ENCODE data around the gene PRKAG2. TPM values are rescaled to one million over a fixed set of nuclear protein-coding genes. Genes with fewer than 3 reads are reported as not detected.

Gene PRKAG2
- total and polyA plus RNA-seq, 2 experiments from 2014 or later: 17.0 to 19.5 TPM

DNA sequence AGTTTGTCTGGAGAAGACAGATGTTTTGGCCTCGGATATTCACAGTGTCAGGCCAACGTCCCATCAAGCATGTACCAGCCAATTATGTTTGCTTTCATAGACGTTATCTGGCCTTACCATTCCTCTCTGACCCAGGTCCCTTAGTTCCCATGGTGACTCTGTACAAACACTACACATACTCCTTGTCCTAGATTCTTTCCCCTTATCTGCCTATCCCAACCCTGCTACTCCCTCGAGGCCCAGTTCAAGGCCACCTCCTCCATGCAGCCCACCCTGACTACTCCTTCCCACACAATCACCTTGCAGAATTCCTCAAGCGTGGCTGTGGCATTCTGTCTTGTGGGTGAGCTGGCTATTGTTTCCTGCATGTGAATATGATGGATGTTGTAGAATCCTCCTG lies 155.2 kb downstream of the PRKAG2 start:
- H3K27ac ChIP-seq: no peak overlapping the region
- no peaks in the 10 kb centered on the region for H3K27me3 ChIP-seq (replicated peaks; ENCODE audit: insufficient read depth)
- no peak for DNase-seq
- H3K36me3 ChIP-seq (ENCODE audit: low read depth): no peaks in the 10 kb centered on the region
- no peaks in the 10 kb centered on the region for H3K9me3 ChIP-seq (ENCODE audit: low read depth)
- H3K79me2 ChIP-seq (ENCODE audit: insufficient read depth): no peaks in the 10 kb centered on the region
- no peak overlapping the region for H3K4me2 ChIP-seq (ENCODE audit: unreplicated experiment)
- H3K9me2 ChIP-seq (ENCODE audit: insufficient read depth): no peaks in the 10 kb centered on the region
- no peaks in the 10 kb centered on the region for H3K4me1 ChIP-seq (ENCODE audit: insufficient read depth)
- no peaks in the 10 kb centered on the region for H4K20me1 ChIP-seq (ENCODE audit: insufficient read depth)
- in situ Hi-C loops (cut with MboI): no loop called here
- H3K4me3 ChIP-seq: no peak overlapping the region
- no peak overlapping the region for H3K9ac ChIP-seq
- H3F3A ChIP-seq (ENCODE audit: insufficient read depth): no peaks in the 10 kb centered on the region
- TF ChIP-seq EZH2phosphoT487 (IDR thresholded peaks at IDR 0.05; ENCODE audit: insufficient read depth, low read depth) (no peak), EZH2 (IDR thresholded peaks at IDR 0.05; ENCODE audit: insufficient read depth, poor library complexity, severe bottlenecking) (no peak)
- no peak overlapping the region for H2AFZ ChIP-seq
- 75 to 78% methylated on average over 5 of the region's 5 CpGs for WGBS, 2 experiments (ENCODE audit: low coverage in 1 of 2, low lambda C conversion rate in 2 of 2, missing lambda C conversion rate in 2 of 2)

DNA sequence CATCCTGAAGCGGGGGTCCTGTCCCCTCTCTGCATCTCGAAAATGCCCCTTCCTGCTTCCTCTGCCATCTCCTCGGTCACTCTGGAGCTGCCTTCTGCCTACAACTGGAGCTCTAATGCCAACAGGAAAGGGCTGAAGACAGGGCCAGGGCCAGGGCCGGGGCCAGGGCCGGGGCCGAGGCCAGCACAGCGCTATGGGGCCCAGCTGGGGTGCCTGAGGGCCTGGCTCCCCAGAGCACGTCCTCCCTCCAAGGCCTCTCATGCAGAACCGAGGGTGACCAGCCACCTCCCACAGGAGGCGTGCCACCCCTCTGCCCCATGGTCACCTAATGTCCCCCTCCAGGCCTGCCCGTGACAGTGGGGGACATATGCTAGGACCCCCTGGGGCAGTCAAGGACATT lies 155.7 kb downstream of the PRKAG2 start:
- Histone ChIP-seq H3K4me1 (ENCODE audit: insufficient read depth) (no peaks in the 10 kb centered on the region), H3K4me2 (ENCODE audit: unreplicated experiment) (no peak overlapping the region), H3K9ac (no peak overlapping the region), H3K9me3 (ENCODE audit: low read depth) (no peaks in the 10 kb centered on the region), H3K4me3 (no peak overlapping the region), H4K20me1 (ENCODE audit: insufficient read depth) (no peaks in the 10 kb centered on the region), H3K79me2 (ENCODE audit: insufficient read depth) (no peaks in the 10 kb centered on the region), H3F3A (ENCODE audit: insufficient read depth) (no peaks in the 10 kb centered on the region), H2AFZ (no peak overlapping the region), H3K9me2 (ENCODE audit: insufficient read depth) (no peaks in the 10 kb centered on the region), H3K36me3 (ENCODE audit: low read depth) (no peaks in the 10 kb centered on the region), H3K27ac (no peak overlapping the region), H3K27me3 (replicated peaks; ENCODE audit: insufficient read depth) (no peaks in the 10 kb centered on the region)
- in situ Hi-C loops (cut with MboI): no loop called here
- DNase-seq: no peak
- WGBS, 2 experiments (ENCODE audit: low coverage in 1 of 2, low lambda C conversion rate in 2 of 2, missing lambda C conversion rate in 2 of 2): 81 to 82% methylated on average over 7 to 10 of the region's 11 CpGs
- TF ChIP-seq EZH2phosphoT487 (IDR thresholded peaks at IDR 0.05; ENCODE audit: insufficient read depth, low read depth) (no peak), EZH2 (IDR thresholded peaks at IDR 0.05; ENCODE audit: insufficient read depth, poor library complexity, severe bottlenecking) (no peak)

DNA sequence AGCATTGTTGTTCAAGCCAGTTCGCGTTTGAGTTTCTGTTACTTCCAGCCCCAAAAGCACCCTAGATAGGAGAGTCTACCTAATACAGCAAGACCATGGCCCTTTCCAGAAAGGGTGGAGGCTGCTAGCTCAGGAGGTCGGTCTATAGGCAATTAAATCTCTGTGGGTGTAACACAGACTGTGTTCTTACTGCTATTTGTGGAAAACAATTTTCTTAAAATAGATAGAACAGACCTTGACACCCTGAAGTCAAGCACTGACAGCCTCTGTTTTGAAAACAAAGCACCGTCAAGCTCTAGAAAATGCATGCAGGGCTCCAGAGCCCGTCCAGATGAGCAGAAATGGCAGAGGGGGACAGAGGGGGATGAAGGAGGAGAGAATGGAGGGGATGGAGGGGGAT lies 156.6 kb downstream of the PRKAG2 start:
- Histone ChIP-seq H3K4me1 (ENCODE audit: insufficient read depth) (no peaks in the 10 kb centered on the region), H3K36me3 (ENCODE audit: low read depth) (no peaks in the 10 kb centered on the region), H2AFZ (no peak overlapping the region), H3K9me3 (ENCODE audit: low read depth) (no peaks in the 10 kb centered on the region), H3K9ac (no peak overlapping the region), H3K27ac (no peak overlapping the region), H3K79me2 (ENCODE audit: insufficient read depth) (no peaks in the 10 kb centered on the region), H3K9me2 (ENCODE audit: insufficient read depth) (no peaks in the 10 kb centered on the region), H3K4me3 (no peak overlapping the region), H3K4me2 (ENCODE audit: unreplicated experiment) (no peak overlapping the region), H3F3A (ENCODE audit: insufficient read depth) (no peaks in the 10 kb centered on the region), H3K27me3 (replicated peaks; ENCODE audit: insufficient read depth) (no peaks in the 10 kb centered on the region), H4K20me1 (ENCODE audit: insufficient read depth) (no peaks in the 10 kb centered on the region)
- in situ Hi-C loops (cut with MboI): no loop called here
- DNase-seq: no peak
- TF ChIP-seq EZH2 (IDR thresholded peaks at IDR 0.05; ENCODE audit: insufficient read depth, poor library complexity, severe bottlenecking): no peak
- no peak for TF ChIP-seq EZH2phosphoT487 (IDR thresholded peaks at IDR 0.05; ENCODE audit: insufficient read depth, low read depth)
- WGBS, 2 experiments (ENCODE audit: low coverage in 1 of 2, low lambda C conversion rate in 2 of 2, missing lambda C conversion rate in 2 of 2): 77 to 79% methylated on average over 5 of the region's 5 CpGs

DNA sequence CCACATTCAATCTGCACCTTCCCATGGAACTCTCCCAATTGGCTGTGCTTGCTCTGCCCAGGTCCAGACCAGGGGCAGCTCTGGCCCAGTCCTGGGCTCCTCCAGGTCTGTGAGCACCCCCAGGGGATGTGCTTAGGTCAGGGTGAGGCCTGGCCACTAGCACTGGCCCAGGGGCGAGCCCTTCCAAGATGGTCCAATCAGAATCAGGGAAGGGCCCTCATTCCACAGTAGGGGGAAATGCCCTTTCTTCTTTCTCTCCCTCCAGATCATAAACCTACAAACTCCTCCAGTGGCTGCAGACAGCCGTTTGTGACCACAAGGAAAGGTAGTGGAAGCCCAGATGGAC lies 157.0 kb downstream of the PRKAG2 start:
- Histone ChIP-seq H4K20me1 (ENCODE audit: insufficient read depth) (no peaks in the 10 kb centered on the region), H3K27me3 (replicated peaks; ENCODE audit: insufficient read depth) (no peaks in the 10 kb centered on the region), H3K4me1 (ENCODE audit: insufficient read depth) (no peaks in the 10 kb centered on the region), H3F3A (ENCODE audit: insufficient read depth) (no peaks in the 10 kb centered on the region), H3K4me3 (no peak overlapping the region), H3K9ac (no peak overlapping the region), H3K4me2 (ENCODE audit: unreplicated experiment) (no peak overlapping the region), H2AFZ (no peak overlapping the region), H3K9me3 (ENCODE audit: low read depth) (no peaks in the 10 kb centered on the region), H3K36me3 (ENCODE audit: low read depth) (no peaks in the 10 kb centered on the region), H3K27ac (no peak overlapping the region), H3K9me2 (ENCODE audit: insufficient read depth) (no peaks in the 10 kb centered on the region), H3K79me2 (ENCODE audit: insufficient read depth) (no peaks in the 10 kb centered on the region)
- in situ Hi-C loops (cut with MboI): no loop called here
- DNase-seq: no peak
- TF ChIP-seq EZH2 (IDR thresholded peaks at IDR 0.05; ENCODE audit: insufficient read depth, poor library complexity, severe bottlenecking) (no peak), EZH2phosphoT487 (IDR thresholded peaks at IDR 0.05; ENCODE audit: insufficient read depth, low read depth) (no peak)
- 67 to 88% methylated on average over 2 of the region's 2 CpGs for WGBS, 2 experiments (ENCODE audit: low coverage in 1 of 2, low lambda C conversion rate in 2 of 2, missing lambda C conversion rate in 2 of 2)
